GM12878 (cell line): Measurements from ENCODE around the gene HSD17B4. TPM values are rescaled to one million over a fixed set of nuclear protein-coding genes. Genes with fewer than 3 reads are reported as not detected.

ENCODE experiments used
- ATAC-seq: fragments of 200-7000 bp; cut with Tn5 transposase; 3 replicates; pipeline ENCODE4 v1.9.1; 2020; ENCODE audit warnings: mild to moderate bottlenecking, moderate library complexity
- BruUV-seq: library from RNA; stranded (reverse); fragments of 400-500 nt; replicated peaks from 2 replicates; lab custom pipeline; 2021; lab: Mats Ljungman, UMichigan
- CTCF ChIA-PET: fragments of 300-600 bp; sonication (Branson Sonifier 250); formaldehyde crosslinking; extraction: SDS; loops from one replicate; lab custom pipeline; 2021; ENCODE audit warnings: inconsistent platforms; lab: Yijun Ruan, JAX
- POLR2A ChIA-PET: fragments of 350-600 bp; formaldehyde crosslinking; extraction: SDS; loops from one replicate; lab custom pipeline; 2021; ENCODE audit warnings: inconsistent platforms; lab: Charles Lee
- RAD21 ChIA-PET: fragments of 300-600 bp; sonication (Branson Sonifier 250); formaldehyde crosslinking; loops from one replicate; lab custom pipeline; 2023; ENCODE audit warnings: antibody characterized with exemption; ENCODE audit not compliant: unreplicated experiment; lab: Charles Lee
- SMC1A ChIA-PET: fragments of 300-600 bp; sonication (Branson Sonifier 250); formaldehyde crosslinking; loops from one replicate; lab custom pipeline; 2023; ENCODE audit not compliant: unreplicated experiment, uncharacterized antibody; lab: Charles Lee
- DNase-seq: peaks from one replicate; pipeline ENCODE4 v3.0.0-alpha.2; 2011; ENCODE audit warnings: low read depth, low spot score
- FAIRE-seq: peaks from 3 replicates; lab custom pipeline; 2011; peaks lifted over from hg19 to GRCh38; lab: Jason Lieb, UNC
- H2AFZ ChIP-seq: 2 replicates; pipeline ENCODE4 v1.6.0; 2011; ENCODE audit warnings: low read depth, low read length, control low read depth; ENCODE audit not compliant: control insufficient read depth
- H3K27ac ChIP-seq: 2 replicates; pipeline ENCODE4 v1.5.1; 2011; ENCODE audit warnings: control low read depth; ENCODE audit not compliant: control insufficient read depth, insufficient read depth
- H3K27me3 ChIP-seq, 2 experiments: replicated peaks in 1 of 2; 2 replicates each; pipeline versions ENCODE4 v1.6.0 to v1.6.1; 2011; ENCODE audit warnings: low read length in 1 of 2; ENCODE audit not compliant: control insufficient read depth in 2 of 2, insufficient read depth in 2 of 2
- H3K36me3 ChIP-seq, 2 experiments: 2 replicates each; pipeline ENCODE4 v1.5.1; 2011; ENCODE audit warnings: low read length in 1 of 2; ENCODE audit not compliant: control insufficient read depth in 2 of 2, insufficient read depth in 2 of 2
- H3K4me1 ChIP-seq: 2 replicates; pipeline ENCODE4 v1.6.1; 2011; ENCODE audit warnings: mild to moderate bottlenecking, low read length, moderate library complexity, mixed read lengths; ENCODE audit not compliant: control insufficient read depth, insufficient read depth
- H3K4me2 ChIP-seq: 2 replicates; pipeline ENCODE4 v1.6.0; 2011; ENCODE audit warnings: control low read depth; ENCODE audit not compliant: control insufficient read depth, insufficient read depth
- H3K4me3 ChIP-seq: fragments of 200-600 bp; sonication (generic); 2 replicates; pipeline ENCODE4 v1.5.1; 2016
- H3K79me2 ChIP-seq: 2 replicates; pipeline ENCODE4 v1.6.0; 2011; ENCODE audit warnings: low read length; ENCODE audit not compliant: control insufficient read depth, insufficient read depth
- H3K9ac ChIP-seq: 2 replicates; pipeline ENCODE4 v1.8.0; 2011; ENCODE audit warnings: low read length, control low read depth, mixed read lengths; ENCODE audit not compliant: control insufficient read depth, insufficient read depth
- H3K9me3 ChIP-seq: replicated peaks from 3 replicates; pipeline ENCODE4 v1.5.1; 2011; ENCODE audit warnings: mild to moderate bottlenecking, low read length; ENCODE audit not compliant: control insufficient read depth, insufficient read depth
- H4K20me1 ChIP-seq: 2 replicates; pipeline ENCODE4 v1.6.0; 2011; ENCODE audit not compliant: control insufficient read depth, insufficient read depth
- E2F8 ChIP-seq: fragments of 450-650 bp; IDR thresholded peaks from 2 replicates; pipeline ENCODE4 v1.6.1; 2018; ENCODE audit warnings: mild to moderate bottlenecking, low read depth, moderate library complexity; ENCODE audit not compliant: partially characterized antibody
- EED ChIP-seq: sonication (generic); IDR thresholded peaks from 2 replicates; pipeline ENCODE4 v1.6.1; 2016; ENCODE audit warnings: antibody characterized with exemption, low read depth
- ETV6 ChIP-seq, 2 experiments: fragments of 450-650 bp in 1 of 2; IDR thresholded peaks in 1 of 2; conservative IDR thresholded peaks in 1 of 2; 2 replicates each; pipeline ENCODE4 v1.6.1; 2014; ENCODE audit warnings: antibody characterized with exemption in 1 of 2, borderline replicate concordance in 1 of 2, low read depth in 1 of 2, mild to moderate bottlenecking in 1 of 2, moderate library complexity in 1 of 2
- FOS ChIP-seq: IDR thresholded peaks from 3 replicates; pipeline ENCODE4 v1.6.1; 2011; ENCODE audit warnings: borderline replicate concordance; ENCODE audit not compliant: insufficient read length; ENCODE audit errors: extremely low read depth
- LARP7 ChIP-seq: fragments of 450-650 bp; IDR thresholded peaks from 2 replicates; pipeline ENCODE4 v1.6.1; 2017; ENCODE audit warnings: mild to moderate bottlenecking
- NBN ChIP-seq: fragments of 450-650 bp; IDR thresholded peaks from 2 replicates; pipeline ENCODE4 v1.6.1; 2016
- SMAD1 ChIP-seq: fragments of 450-650 bp; IDR thresholded peaks from 2 replicates; pipeline ENCODE4 v1.6.1; 2018; ENCODE audit warnings: mild to moderate bottlenecking, low read depth; ENCODE audit not compliant: partially characterized antibody
- SMARCA5 ChIP-seq: fragments of 450-650 bp; IDR thresholded peaks from 2 replicates; pipeline ENCODE4 v1.6.1; 2017; ENCODE audit warnings: mild to moderate bottlenecking
- TBL1XR1 ChIP-seq: IDR thresholded peaks from 2 replicates; pipeline ENCODE4 v1.6.1; 2012; ENCODE audit warnings: low read depth, low read length, improper control_type of control experiment
- WGBS: methylation state at CpG from one replicate; pipeline ENCODE4 v1.1.6; 2016; ENCODE audit warnings: low lambda C conversion rate; ENCODE audit not compliant: insufficient replicate concordance, insufficient coverage; ENCODE audit errors: missing lambda C conversion rate; 5-methylcytosine and 5-hydroxymethylcytosine counted together
- in situ Hi-C: fragments of 300-500 bp; cut with MboI; formaldehyde crosslinking; loops from 9 replicates; pipeline ENCODE4 v1.14.3; 2018; ENCODE audit warnings: mixed read lengths
- intact Hi-C: fragments of 100-400 bp; cut with micrococcal nuclease; formaldehyde crosslinking; loops from one replicate; pipeline ENCODE4 v1.14.2; 2022; ENCODE audit not compliant: unreplicated experiment
- polyA plus RNA-seq, 11 experiments: library from polyadenylated mRNA; depleted of rRNA in 4 of 11; unstranded in 6 of 11; stranded (reverse) in 5 of 11; fragments of >200 nt; fragmentation: Nextera tagmentation in 4 of 11; fragmentation: Illumina TruSeq in 1 of 11; extraction: Ambion mirVana in 4 of 11; extraction: Trizol in 1 of 11; gene quantifications; 1 replicate in 1 of 11; 2 replicates in 10 of 11; pipeline versions ENCODE4 v1.2.1 to v1.2.3, GENCODE V29; 2011 to 2016; ENCODE audit warnings: inconsistent platforms in 2 of 11, missing spikeins in 2 of 11, low read depth in 1 of 11
- total RNA-seq, 4 experiments: library from RNA; depleted of rRNA in 3 of 4; stranded (reverse); fragments of >200 nt in 3 of 4; fragmentation: Illumina TruSeq in 1 of 4; extraction: Trizol in 1 of 4; gene quantifications; 2 replicates each; pipeline versions ENCODE4 v1.2.1 to v1.2.3, GENCODE V29; 2013 to 2021
- TF ChIP-seq, protein P1 (sequence below): fragments of 450-650 bp; IDR thresholded peaks from 2 replicates; pipeline ENCODE4 v1.6.1; 2016; ENCODE audit warnings: mild to moderate bottlenecking
- TF ChIP-seq, protein P2 (sequence below), 3 experiments: IDR thresholded peaks in 2 of 3; conservative IDR thresholded peaks in 1 of 3; 2 replicates each; pipeline ENCODE4 v1.5.1; 2011; ENCODE audit warnings: low read depth in 3 of 3, low read length in 3 of 3, mild to moderate bottlenecking in 3 of 3, control low read depth in 2 of 3, moderate library complexity in 2 of 3, inconsistent platforms in 1 of 3, mixed read lengths in 1 of 3; ENCODE audit not compliant: control insufficient read depth in 2 of 3, insufficient read depth in 1 of 3; ENCODE audit errors: extremely low read depth in 1 of 3
- TF ChIP-seq, protein P3 (sequence below): fragments of 450-650 bp; IDR thresholded peaks from 2 replicates; pipeline ENCODE4 v1.6.1; 2017; ENCODE audit warnings: low read depth, mild to moderate bottlenecking, moderate library complexity

HSD17B4 gene
- total and polyA plus RNA-seq, 10 of the 15 experiments (the other 5 are each of a cell fraction or from before 2014, with no cell fraction given) = 38.6 to 125 (median 93.0) TPM

DNA sequence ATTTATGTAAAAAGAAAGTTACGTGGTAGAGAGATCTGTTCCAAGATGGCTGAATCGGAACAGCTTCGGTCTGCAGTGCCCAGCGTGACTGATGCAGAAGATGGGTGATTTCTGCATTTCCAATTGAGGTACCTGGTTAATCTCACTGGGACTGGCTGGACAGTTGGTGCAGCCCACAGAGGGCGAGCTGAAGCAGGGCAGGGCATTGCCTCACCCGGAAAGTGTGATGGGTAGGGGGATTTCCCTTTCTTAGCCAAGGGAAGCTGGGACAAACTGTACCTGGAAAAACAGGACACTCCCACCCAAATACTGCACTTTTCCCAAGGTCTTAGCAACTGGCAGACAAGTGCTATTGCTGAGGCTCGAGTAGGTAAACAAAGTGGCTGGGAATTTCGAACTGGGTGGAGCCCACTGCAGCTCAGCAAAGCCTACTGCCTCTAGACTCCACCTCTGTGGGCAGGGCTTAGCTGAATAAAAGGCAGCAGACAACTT lies 13.1 kb upstream of the HSD17B4 start:
- no peak overlapping the region for H3K9ac ChIP-seq
- no peak for FAIRE-seq
- no peak overlapping the region for H3K4me3 ChIP-seq
- ChIA-PET SMC1A (interaction anchor here (1.1 to 1.3 kb wide), 3 partner anchors 21 to 201 kb away, joined by 3 to 7 read pairs (median 4); no protein-coding TSS in a partner anchor), POLR2A (no interaction called here), RAD21 (interaction anchor here (1.1 kb wide), 1 partner anchor 417 kb away, joined by 4 read pairs; no protein-coding TSS in a partner anchor)
- H4K20me1 ChIP-seq = no peaks in the 10 kb centered on the region
- DNase-seq = no peak
- WGBS = 23% methylated on average over 8 of the region's 8 CpGs
- no peak overlapping the region for H2AFZ ChIP-seq
- no peaks in the 10 kb centered on the region for H3K79me2 ChIP-seq
- no TSS peak for BruUV-seq
- peaks cover 5% of the 10 kb centered on the region; the same call in 1 of the 2 replicates for H3K4me1 ChIP-seq
- intact Hi-C loops = no loop called here
- ATAC-seq = peak; percentile 43
- no peaks in the 10 kb centered on the region for H3K27me3 ChIP-seq
- TF ChIP-seq E2F8 (no peak), LARP7 (no peak), FOS (no peak), ETV6 (conservative IDR thresholded peaks at IDR 0.05 in 1 of 2, IDR thresholded peaks at IDR 0.05 in 1 of 2; ENCODE audit: borderline replicate concordance in 1 of 2, low read depth in 1 of 2) (no peak), SMAD1 (no peak), TBL1XR1 (no peak), EED (no peak), NBN (no peak), SMARCA5 (no peak)
- TF ChIP-seq, protein P1, sequence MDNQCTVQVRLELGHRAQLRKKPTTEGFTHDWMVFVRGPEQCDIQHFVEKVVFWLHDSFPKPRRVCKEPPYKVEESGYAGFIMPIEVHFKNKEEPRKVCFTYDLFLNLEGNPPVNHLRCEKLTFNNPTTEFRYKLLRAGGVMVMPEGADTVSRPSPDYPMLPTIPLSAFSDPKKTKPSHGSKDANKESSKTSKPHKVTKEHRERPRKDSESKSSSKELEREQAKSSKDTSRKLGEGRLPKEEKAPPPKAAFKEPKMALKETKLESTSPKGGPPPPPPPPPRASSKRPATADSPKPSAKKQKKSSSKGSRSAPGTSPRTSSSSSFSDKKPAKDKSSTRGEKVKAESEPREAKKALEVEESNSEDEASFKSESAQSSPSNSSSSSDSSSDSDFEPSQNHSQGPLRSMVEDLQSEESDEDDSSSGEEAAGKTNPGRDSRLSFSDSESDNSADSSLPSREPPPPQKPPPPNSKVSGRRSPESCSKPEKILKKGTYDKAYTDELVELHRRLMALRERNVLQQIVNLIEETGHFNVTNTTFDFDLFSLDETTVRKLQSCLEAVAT = no peak
- TF ChIP-seq, protein P2, sequence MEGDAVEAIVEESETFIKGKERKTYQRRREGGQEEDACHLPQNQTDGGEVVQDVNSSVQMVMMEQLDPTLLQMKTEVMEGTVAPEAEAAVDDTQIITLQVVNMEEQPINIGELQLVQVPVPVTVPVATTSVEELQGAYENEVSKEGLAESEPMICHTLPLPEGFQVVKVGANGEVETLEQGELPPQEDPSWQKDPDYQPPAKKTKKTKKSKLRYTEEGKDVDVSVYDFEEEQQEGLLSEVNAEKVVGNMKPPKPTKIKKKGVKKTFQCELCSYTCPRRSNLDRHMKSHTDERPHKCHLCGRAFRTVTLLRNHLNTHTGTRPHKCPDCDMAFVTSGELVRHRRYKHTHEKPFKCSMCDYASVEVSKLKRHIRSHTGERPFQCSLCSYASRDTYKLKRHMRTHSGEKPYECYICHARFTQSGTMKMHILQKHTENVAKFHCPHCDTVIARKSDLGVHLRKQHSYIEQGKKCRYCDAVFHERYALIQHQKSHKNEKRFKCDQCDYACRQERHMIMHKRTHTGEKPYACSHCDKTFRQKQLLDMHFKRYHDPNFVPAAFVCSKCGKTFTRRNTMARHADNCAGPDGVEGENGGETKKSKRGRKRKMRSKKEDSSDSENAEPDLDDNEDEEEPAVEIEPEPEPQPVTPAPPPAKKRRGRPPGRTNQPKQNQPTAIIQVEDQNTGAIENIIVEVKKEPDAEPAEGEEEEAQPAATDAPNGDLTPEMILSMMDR (IDR thresholded peaks at IDR 0.05 in 2 of 3, conservative IDR thresholded peaks at IDR 0.05 in 1 of 3; ENCODE audit: control insufficient read depth in 2 of 3, extremely low read depth in 1 of 3, insufficient read depth in 1 of 3, low read depth in 3 of 3, low read length in 3 of 3) = no peak
- TF ChIP-seq, protein P3, sequence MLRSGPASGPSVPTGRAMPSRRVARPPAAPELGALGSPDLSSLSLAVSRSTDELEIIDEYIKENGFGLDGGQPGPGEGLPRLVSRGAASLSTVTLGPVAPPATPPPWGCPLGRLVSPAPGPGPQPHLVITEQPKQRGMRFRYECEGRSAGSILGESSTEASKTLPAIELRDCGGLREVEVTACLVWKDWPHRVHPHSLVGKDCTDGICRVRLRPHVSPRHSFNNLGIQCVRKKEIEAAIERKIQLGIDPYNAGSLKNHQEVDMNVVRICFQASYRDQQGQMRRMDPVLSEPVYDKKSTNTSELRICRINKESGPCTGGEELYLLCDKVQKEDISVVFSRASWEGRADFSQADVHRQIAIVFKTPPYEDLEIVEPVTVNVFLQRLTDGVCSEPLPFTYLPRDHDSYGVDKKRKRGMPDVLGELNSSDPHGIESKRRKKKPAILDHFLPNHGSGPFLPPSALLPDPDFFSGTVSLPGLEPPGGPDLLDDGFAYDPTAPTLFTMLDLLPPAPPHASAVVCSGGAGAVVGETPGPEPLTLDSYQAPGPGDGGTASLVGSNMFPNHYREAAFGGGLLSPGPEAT = no peak
- TF ChIP-seq, all 136 proteins: peak for 0
- no peak overlapping the region; the same call in 1 of the 2 replicates for H3K4me2 ChIP-seq
- CTCF ChIA-PET = interaction anchor here (1.6 to 1.8 kb wide), 3 partner anchors 14 to 27 kb away, joined by 4 to 6 read pairs (median 5); no protein-coding TSS in a partner anchor
- in situ Hi-C loops = no loop called here
- no peak overlapping the region for H3K27ac ChIP-seq
- H3K36me3 ChIP-seq = no peaks in the 10 kb centered on the region
- H3K9me3 ChIP-seq = peaks cover 5% of the 10 kb centered on the region; the same call in 2 of the 3 replicates
